PFSK-1 (cell line): ENCODE data around the gene RUNX1.
A peak's percentile ranks its signal among the peaks of the same experiment; 100 is the strongest.

Source experiments
- FOXP2 ChIP-seq: optimal IDR thresholded peaks from 2 replicates; pipeline ENCODE3; 2011; ENCODE audit warnings: borderline replicate concordance, control low read depth, inconsistent platforms; ENCODE audit not compliant: insufficient read depth; ENCODE audit errors: extremely low read length, extremely low read depth
- POLR2AphosphoS5 ChIP-seq: IDR thresholded peaks from 2 replicates; pipeline ENCODE4 v1.6.1; 2012; ENCODE audit warnings: low read depth, mild to moderate bottlenecking, control low read depth, low read length, moderate library complexity
- SIN3A ChIP-seq: IDR thresholded peaks from 2 replicates; pipeline ENCODE4 v1.6.1; 2012; ENCODE audit warnings: mild to moderate bottlenecking, low read length, moderate library complexity, borderline replicate concordance; ENCODE audit not compliant: insufficient read depth
- TAF1 ChIP-seq: IDR thresholded peaks from 2 replicates; pipeline ENCODE4 v1.6.1; 2012; ENCODE audit warnings: low read length, control low read depth, borderline replicate concordance; ENCODE audit not compliant: insufficient read depth
- TF ChIP-seq, protein P1 (sequence below), 2 experiments: IDR thresholded peaks; 2 replicates each; pipeline versions ENCODE4 v1.6.1 to v1.8.0; 2011 to 2012; ENCODE audit warnings: low read depth in 2 of 2, low read length in 2 of 2, control low read depth in 1 of 2, inconsistent platforms in 1 of 2, mild to moderate bottlenecking in 1 of 2, moderate library complexity in 1 of 2; ENCODE audit not compliant: insufficient read depth in 1 of 2

The RUNX1 gene

DNA sequence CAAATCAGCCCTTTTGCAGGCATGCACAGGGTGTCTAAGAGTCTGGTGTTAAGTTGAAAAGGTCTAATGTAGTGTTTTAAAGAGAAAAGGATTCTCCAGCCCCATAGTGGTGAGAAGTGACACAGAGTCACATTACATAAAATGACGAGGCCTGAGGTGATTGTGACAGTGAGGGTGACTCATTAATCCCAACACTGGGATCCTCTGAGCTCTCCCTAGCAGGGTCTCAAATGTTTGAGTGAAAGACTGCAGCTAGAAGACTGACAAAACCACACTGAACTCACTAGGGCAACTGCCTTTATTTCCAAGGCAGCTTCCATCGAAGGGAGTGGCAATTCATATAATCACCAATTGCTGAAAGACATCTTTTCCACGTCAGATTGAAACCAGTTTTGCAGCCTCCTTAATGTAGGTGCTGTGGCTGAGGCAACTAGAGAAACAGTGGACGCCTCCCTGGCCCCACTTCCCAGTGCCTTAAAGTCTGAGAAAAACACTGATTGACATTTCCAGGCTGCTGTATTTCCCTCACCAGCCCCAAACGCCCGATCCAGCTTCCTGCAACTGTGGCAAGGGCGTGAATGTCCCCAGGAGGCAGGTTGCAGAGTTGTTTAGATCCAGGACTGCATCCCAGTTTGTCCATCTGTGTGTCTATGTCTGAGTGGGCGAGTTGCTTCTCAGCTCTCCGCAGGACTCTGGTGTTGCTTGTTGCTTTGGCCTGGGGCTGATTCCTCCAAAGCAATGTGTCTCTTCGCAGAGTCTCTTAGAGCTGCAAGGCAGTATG lies 81.4 kb downstream of the RUNX1 start:
- TF ChIP-seq SIN3A (no peak), FOXP2 (peak; percentile 63), POLR2AphosphoS5 (no peak)

DNA sequence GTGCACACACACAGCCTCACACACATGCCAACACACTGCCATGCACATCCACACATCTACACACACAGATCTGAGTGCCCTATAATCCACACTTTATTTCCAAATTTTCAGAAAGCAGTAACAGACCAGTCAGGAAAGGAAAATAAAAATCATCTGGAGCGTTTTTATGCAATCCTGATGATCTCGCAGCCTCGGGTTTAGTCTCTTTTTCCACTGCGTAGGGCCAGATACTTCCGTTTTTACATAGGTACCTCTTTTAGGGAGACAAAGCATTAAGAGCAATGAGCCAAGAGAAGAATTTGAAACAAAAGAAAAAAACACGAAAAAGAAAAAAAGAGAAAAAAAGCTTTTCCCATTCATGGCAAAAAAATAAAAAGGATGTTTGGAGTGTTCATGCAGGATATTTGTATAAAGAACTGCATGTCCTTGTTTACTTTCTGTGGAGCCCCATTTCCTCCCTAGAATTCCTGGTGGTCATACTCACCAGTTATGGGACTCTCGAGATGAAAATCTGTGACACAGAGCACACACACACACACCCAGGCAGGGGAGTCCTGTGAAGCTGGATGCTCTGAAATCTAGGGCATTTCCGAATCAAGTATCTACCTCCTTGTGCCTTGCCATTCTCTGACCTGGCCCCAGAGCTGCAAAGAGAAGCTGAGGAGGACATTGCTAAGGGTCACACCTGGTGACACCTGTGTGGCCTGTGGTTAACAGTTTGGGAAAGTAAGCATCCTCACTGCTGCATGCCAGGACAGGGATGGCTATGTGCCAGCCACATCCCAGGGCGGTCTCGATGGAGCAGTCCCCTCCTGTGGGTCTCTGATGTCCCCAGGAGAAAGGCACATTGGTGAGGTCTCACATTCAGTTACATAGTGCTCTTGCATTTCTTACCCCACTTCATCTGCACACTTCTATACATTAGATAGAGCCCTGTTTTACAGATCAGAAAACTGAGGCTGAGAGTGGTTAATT lies 83.6 kb downstream of the RUNX1 start:
- TF ChIP-seq SIN3A (no peak), FOXP2 (no peak), TAF1 (no peak), POLR2AphosphoS5 (no peak)
- TF ChIP-seq, protein P1, sequence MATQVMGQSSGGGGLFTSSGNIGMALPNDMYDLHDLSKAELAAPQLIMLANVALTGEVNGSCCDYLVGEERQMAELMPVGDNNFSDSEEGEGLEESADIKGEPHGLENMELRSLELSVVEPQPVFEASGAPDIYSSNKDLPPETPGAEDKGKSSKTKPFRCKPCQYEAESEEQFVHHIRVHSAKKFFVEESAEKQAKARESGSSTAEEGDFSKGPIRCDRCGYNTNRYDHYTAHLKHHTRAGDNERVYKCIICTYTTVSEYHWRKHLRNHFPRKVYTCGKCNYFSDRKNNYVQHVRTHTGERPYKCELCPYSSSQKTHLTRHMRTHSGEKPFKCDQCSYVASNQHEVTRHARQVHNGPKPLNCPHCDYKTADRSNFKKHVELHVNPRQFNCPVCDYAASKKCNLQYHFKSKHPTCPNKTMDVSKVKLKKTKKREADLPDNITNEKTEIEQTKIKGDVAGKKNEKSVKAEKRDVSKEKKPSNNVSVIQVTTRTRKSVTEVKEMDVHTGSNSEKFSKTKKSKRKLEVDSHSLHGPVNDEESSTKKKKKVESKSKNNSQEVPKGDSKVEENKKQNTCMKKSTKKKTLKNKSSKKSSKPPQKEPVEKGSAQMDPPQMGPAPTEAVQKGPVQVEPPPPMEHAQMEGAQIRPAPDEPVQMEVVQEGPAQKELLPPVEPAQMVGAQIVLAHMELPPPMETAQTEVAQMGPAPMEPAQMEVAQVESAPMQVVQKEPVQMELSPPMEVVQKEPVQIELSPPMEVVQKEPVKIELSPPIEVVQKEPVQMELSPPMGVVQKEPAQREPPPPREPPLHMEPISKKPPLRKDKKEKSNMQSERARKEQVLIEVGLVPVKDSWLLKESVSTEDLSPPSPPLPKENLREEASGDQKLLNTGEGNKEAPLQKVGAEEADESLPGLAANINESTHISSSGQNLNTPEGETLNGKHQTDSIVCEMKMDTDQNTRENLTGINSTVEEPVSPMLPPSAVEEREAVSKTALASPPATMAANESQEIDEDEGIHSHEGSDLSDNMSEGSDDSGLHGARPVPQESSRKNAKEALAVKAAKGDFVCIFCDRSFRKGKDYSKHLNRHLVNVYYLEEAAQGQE (IDR thresholded peaks at IDR 0.05; ENCODE audit: insufficient read depth in 1 of 2, low read depth in 2 of 2, low read length in 2 of 2): no peak

DNA sequence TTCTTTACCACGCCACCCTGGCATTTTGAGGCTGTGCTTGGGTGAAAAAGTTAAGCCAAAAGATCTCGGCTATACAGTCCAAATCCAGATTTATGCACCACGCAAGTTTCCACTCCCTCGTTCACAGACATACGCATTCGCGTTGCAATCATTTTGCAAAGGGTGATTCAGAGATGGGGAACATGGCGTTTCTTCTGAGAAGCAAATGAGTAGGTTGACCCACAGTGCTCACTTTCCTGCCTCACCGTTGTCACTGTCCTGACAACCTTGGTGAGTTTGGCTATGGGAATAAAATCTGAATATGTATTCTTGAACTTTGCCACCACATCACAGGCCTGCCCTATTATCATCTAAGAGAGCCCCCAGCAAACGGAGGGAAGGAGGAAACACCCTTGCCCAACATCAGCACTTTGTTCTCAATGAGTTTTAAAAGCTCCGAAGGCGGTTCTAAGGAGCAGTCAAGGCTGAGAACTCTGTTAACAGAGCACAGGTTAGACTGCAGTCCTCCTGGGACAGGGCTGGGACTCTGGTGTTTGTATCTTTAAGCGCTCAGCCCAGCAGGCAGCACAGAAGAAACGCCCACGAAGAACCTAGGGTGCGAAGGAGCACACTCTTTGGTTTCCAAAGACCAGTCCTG lies 86.4 kb downstream of the RUNX1 start:
- TF ChIP-seq, protein P1 (IDR thresholded peaks at IDR 0.05; ENCODE audit: insufficient read depth in 1 of 2, low read depth in 2 of 2, low read length in 2 of 2): no peak
- no peak for TF ChIP-seq SIN3A
- no peak for TF ChIP-seq POLR2AphosphoS5
- no peak for TF ChIP-seq TAF1
- TF ChIP-seq FOXP2: no peak

DNA sequence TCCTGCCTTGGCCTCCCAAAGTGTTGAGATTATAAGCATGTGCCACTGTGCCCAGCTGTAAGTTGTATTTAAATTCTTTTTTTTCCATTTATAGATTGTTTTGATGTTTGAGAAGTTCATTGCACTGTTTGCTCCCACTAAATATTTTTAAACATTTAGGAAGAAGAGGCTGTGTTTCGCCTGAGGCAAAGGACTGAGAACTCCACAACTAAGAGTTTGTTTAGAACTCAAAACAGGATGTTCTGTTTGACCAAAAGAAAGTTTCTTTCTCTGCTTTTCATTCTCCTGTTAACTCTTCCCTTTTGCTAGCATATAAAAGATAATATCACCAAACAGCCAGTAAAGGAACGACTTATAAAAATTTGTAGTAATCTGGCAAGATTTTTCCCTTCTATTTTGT lies 87.0 kb downstream of the RUNX1 start:
- TF ChIP-seq FOXP2 (no peak), POLR2AphosphoS5 (no peak), TAF1 (no peak), SIN3A (no peak)
- TF ChIP-seq, protein P1 (IDR thresholded peaks at IDR 0.05; ENCODE audit: insufficient read depth in 1 of 2, low read depth in 2 of 2, low read length in 2 of 2): no peak

DNA sequence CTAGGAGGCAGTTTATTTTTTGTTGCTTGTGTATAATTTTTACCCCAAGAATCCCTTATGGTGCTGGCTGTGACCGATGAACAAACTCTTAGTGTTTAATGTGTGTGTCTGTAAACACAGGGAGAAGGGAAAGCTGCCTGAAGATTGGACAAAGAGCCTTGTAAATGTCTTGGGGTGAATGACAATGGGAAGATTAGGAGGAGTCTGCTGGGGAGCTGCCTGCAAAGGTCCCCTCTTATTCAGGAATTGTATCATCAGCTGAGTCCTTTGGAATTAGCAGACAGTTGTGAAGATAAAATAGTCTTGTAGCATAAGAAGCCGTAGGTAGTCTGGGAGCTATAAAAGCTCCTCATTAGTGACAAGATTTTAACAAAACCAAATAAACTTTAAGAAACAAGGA lies 88.4 kb downstream of the RUNX1 start:
- no peak for TF ChIP-seq POLR2AphosphoS5
